CD4-positive, alpha-beta T cell treated with Interleukin-4 for 4 hours (primary cell): ENCODE measurements around the gene FRMD5.
A peak's percentile ranks its signal among the peaks of the same experiment; 100 is the strongest.
"Not testable (repeated sequence)": the region's sequence is repeated elsewhere in the genome, so short reads cannot be mapped to it uniquely, and the experiment has no call there.

Source experiments
- DNase-seq: peaks from one replicate; pipeline ENCODE4 v3.0.0-alpha.2; 2020

The FRMD5 gene

GRCh38 chr15:44195151-44195740 is at the start of gene FRMD5:
Gene FRMD5 (minus strand): TSS chr15:44195271.
- DNase-seq, result peak; percentile 89

GRCh38 chr15:44243829-44244228 is 48.8 kb upstream of the FRMD5 start:
- no peak for DNase-seq

DNA sequence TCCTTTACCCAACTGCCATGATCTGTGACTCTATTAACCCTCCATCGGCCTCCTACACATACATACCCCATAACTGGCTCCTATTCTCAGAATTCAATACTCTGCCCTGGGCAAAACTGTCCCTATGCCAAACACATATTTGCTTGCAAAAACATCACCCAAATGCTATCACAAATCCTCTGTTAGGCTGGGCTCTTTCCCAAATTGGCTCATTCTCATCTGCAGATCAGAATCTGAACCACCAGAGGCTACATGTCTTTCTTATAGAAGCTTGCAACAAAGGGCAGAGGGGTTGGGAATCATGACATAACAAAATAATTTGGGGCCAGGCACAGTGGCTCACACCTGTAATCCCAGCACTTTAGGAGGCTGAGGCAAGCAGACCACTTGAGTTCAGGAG is 48.1 kb upstream of the FRMD5 start:
- no peak for DNase-seq

DNA sequence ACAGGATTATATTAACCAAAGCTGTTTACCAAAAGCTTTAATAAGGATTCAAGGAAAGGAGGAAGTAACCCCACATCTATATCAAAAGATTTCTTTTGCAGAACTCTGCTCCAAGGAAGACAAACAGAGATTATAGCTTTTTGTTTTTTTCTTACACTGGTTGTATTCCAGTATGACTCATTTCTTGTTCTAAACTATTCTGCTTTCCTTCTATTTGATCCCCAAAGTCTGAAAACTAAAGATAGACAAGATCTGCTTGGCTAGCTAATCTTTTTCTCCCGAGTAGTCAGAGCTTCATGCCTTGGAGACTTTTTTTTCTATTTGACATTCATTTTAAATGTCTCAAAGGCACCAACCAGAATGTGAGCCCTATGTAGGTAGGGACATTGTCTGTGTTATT is 36.8 kb upstream of the FRMD5 start:
- DNase-seq, result no peak

DNA sequence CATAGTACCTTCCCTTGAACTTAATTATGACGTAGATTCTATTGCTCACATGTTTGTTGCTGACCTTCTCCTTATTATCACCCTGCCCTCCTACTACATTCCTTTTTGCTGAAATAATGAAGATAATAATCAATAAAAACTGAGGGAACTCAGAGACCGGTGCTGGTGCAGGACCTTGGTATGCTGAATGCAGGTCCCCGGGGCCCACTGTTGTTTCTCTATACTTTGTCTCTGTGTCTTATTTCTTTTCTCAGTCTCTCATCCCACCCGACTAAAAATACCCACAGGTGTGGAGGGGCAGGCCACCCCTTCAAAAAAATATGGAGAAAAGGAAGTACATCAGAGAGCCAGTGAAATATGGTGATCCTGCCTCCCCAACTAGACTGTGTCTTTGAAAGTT is 34.2 kb upstream of the FRMD5 start:
- not testable (repeated sequence) for DNase-seq

- DNase-seq, result no peak
These were observed 32.5 kb upstream of the FRMD5 start for GRCh38 chr15:44227584-44227983.

DNA sequence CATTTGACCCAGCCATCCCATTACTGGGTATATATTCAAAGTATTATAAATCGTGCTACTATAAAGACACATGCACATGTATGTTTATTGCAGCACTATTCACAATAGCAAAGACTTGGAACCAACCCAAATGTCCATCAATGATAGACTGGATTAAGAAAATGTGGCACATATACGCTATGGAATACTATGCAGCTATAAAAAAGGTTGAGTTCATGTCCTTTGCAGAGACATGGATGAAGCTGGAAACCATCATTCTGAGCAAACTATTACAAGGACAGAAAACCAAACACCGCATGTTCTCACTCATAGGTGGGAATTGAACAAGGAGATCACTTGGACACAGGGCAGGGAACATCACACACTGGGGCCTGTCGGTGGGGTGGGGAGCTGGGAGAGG is 31.9 kb upstream of the FRMD5 start:
- DNase-seq, result not testable (repeated sequence)

DNA sequence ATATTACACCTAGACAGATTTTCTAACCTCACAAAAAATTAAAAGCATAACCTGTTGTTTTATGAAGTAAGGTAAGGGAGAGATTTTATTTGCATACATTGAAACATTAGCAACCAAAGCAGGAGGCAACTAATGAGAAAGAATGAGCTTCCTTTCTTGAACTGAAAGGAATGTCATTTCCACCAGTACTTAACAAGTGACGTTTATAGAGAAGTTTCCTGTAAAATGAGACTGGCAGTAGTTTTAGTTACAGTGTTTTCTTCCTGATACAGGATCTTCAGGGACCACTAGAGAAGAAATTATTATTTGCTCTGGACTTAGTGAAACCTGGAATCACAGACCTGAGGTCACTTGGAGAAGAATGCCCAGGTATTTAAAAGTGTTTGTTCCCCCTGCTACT is 27.4 kb upstream of the FRMD5 start:
- no peak for DNase-seq

DNA sequence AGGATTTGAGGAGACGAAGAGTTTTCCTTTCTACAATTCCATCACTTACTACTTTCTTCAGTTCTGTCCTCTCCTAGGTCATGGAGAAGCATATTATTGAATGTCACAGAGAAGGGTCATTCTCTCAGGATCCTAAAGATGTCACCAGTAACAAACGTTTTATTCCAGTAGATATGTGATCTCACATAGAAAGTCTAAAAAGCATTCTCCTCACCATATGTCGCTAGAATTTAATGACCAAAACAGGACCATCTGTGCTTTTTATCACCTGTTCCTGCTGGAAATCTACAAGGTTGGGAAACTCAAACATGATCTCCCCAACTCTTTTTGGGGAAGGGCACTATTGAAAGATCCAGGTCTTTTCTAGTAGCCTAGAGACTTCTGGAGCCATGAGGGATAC is 24.0 kb upstream of the FRMD5 start:
- no peak for DNase-seq

GRCh38 chr15:44216958-44217357 is 21.9 kb upstream of the FRMD5 start:
- no peak for DNase-seq

- DNase-seq, result no peak
These were observed 20.5 kb upstream of the FRMD5 start for GRCh38 chr15:44215594-44215993.

- no peak for DNase-seq
These were observed 13.9 kb upstream of the FRMD5 start for GRCh38 chr15:44208956-44209355.

DNA sequence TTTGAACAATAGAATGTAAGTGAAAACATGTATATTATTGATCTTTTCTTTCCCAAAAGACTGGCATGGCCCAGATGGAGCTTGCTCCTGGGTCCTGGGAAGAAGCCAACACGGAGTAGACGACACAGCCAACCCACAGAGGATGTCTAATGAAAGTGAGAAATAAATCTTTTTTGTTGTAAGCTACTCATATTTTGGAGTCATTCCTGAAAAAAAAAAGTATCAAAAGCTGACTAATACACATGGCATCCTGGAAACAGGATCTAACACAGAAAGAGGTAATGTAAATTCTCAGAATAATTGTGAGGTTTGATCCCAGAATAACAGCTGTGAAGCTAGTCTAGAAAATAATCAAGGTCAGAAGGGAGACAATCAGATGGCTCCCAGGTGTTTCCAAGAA is 12.6 kb upstream of the FRMD5 start:
- DNase-seq, result no peak

DNA sequence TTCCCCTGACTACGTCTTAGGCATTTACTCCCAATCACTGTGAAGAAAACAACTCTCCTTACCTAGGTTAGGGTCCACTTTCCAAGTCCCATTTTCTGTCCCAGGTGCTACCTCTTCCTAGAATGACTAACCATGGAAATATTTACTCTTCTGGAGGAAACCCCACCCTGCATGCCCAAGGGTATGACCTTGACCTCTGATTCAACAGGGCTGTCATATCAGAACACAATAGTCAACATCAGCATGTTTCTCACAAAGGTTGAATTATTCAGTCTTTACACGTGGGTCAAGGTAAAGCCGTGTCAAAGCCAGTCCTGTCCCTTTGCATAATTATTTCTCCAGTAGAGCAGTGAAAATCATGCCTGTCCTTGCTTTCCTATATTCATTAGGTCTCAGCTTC is 4.3 kb upstream of the FRMD5 start:
- no peak for DNase-seq

DNA sequence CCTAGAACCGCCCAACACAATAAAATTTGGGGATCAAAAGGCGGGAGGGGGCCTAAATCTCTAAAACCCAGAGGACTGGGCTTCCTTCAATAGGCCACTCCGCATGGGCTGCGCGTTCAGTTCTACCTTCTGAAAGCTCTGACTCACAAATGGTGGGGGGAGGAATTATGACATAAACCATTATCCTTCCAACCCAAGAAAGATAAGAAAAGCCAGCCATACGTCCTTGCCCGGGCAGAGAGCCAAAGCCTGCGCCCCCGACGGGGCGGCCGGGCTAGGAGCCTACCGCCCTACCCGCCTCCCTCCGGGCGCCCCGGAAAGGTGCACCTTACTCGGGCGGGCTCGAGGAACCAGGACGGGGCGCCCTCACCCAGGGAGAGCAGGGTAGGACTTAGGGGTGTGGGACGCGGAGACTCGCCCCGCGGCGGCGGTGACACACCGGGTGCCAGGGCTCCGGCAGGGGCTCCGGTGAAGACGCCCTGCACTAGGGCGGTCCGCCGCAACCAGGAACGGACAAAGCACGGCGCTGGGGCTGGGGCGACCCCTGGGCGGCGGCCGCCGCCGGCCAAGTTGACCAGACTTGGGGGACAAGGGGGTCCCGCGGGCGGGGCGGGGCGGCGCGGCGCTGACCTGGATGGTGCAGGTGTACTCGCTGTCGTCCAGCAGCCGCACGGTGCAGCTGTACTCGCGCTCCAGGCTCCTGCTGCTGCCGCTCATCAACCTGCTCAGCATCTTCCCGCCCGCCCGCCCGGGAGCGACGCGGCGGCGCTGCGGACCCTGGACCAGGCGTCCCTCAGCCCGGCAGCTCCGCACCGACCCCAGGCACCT is 534 bp downstream of the FRMD5 start:
- peak; percentile 8 for DNase-seq

DNA sequence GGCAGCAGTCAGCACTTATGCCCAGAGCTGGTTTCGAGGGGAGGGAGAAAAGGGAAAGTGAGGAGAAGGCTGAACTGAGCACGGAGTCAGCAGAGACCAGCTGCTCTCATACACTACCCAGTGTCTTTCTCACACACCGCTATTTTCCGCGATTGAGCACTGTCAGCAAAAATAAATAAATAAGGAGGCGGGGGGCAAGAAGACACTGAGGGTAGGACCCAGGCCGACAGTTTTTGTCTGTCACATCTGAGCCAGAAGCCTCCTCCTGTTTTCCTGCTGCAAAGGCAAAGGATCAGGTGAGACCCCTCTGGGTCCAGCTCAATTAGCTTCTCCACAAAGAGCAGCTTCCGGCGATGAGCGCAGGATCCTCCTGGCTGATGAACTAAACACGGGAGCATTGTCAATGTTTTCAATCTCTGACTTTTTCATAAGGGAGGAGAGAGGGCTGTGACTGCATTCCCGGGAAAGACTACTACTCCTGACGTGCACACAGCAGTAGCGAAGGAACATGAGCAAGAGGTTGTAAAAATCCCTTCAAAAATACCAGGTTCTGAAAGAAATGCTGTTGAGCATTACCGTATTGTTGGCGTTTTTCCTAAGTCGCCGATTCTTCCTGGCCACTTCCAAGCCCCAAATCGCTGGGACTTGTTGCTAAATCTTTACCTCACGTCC is 1.3 kb downstream of the FRMD5 start:
- DNase-seq, result no peak

GRCh38 chr15:44188795-44189194 is 6.3 kb downstream of the FRMD5 start:
- DNase-seq, result no peak

GRCh38 chr15:44186705-44187104 is 8.4 kb downstream of the FRMD5 start:
- DNase-seq, result no peak

DNA sequence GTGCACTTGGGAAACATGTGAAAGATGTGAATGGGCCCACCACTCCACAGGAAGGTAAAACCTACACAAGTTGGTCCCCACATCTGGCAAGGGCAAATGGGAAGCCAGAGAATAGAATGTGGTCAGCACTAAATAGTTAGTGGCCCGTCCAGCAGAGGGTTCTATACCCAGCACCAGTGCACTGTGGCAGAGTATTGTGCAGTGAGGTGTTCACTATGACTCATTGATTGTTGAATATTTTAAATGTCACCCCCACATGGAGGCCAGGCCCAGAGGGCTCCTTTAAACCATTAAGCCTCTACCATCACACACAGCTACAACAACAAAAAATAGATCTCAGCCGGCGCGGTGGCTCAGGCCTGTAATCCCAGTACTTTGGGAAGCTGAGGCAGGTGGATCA is 11.7 kb downstream of the FRMD5 start:
- DNase-seq, result no peak

GRCh38 chr15:44181410-44181809 is 13.7 kb downstream of the FRMD5 start:
- DNase-seq, result no peak

DNA sequence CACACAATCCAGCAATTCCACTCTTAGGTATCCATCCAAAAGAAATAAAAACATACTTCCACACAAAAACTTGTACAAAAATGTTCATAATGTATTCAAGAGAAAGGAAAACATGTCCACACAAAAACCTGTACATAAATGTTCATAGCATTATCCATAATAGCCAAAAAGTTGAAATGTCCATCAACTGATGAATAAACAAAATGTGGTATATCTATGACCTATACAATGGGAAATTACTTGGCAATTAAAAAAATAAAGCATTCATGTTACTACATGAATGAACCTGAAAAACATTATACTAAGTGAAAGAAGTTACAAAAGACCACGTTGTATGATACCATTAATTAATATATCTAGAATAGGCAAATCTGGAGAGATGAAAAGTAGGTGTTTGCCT is 17.9 kb downstream of the FRMD5 start:
- DNase-seq, result no peak

DNA sequence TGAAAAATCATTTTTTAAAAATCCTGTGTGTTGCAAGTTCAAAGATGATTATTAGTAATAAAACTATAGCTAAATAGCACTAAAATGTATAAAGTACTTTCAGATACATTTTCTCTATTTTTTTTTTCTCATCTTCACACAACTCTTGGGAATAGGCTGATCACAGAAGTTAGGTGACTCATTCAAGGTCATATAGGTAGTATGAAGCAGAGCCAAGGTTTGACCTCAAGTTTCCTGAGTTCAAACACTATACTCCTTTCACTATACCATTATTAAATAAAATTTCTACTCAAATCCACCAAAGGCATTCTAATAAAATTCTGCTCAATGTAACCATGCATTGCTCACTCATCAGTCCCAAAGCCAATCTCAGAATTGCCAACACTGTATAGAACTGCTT is 21.3 kb downstream of the FRMD5 start:
- DNase-seq, result no peak

DNA sequence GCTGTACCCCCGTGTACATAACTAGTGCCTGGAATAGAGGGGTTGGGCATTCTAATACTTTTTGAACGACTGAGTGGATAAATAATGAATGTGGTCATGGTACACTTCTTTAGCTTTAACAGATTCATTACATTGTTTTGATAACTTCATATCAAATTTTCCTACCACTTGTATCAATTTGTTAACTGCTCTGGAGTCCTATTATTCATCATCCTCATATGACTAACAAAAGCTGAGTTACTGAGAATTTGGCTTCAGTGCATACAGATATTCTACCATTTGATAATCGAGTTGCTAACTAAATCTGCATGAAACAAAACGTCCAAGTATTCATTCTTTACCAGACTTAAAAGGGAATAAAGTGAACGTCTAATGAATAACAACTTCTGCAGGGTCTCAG is 31.7 kb downstream of the FRMD5 start:
- DNase-seq, result no peak

DNA sequence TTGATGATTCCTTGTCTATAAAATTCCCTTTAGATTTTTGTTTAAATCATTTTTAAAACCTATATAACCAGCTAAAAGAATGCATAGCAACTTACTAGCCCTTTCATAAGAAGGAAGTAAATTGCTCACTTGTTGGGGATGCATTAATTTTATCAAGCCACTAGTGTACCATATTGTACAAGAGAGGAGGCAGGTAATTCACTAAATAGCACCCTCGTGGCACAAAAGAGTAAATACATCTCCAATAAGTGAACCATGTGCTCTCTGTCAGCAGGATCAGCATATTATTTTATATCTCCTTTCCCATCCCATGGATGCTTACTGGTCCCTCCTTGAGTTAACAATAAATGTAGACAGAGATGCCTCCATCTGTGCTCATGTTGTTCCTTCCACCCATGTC is 34.3 kb downstream of the FRMD5 start:
- DNase-seq, result no peak
